HG03097 (cell line): ENCODE results near the gene CEP192.

Source experiments
- ATAC-seq: cut with Tn5 transposase; IDR thresholded peaks from one replicate; pipeline ENCODE4 v1.9.1; 2021; ENCODE audit not compliant: unreplicated experiment, low FRiP score

Gene CEP192

GRCh38 chr18:13138420-13139139, 147.4 kb downstream of the CEP192 start:
- ATAC-seq: no peak

GRCh38 chr18:13139885-13140450, 148.8 kb downstream of the CEP192 start:
- ATAC-seq: no peak

GRCh38 chr18:13141209-13141608, 150.0 kb downstream of the CEP192 start:
- no peak for ATAC-seq

GRCh38 chr18:13145636-13146190, 154.6 kb downstream of the CEP192 start:
- no peak for ATAC-seq

- no peak for ATAC-seq
Measured at GRCh38 chr18:13147130-13147529, 156.0 kb downstream of the CEP192 start.

- ATAC-seq: no peak
Measured at GRCh38 chr18:13151656-13152055, 160.5 kb downstream of the CEP192 start.

- no peak for ATAC-seq
Measured at GRCh38 chr18:13158428-13158827, 167.3 kb downstream of the CEP192 start.

- ATAC-seq: no peak
Measured at GRCh38 chr18:13159579-13159978, 168.4 kb downstream of the CEP192 start.

GRCh38 chr18:13161276-13161899, 170.2 kb downstream of the CEP192 start:
- ATAC-seq: no peak

GRCh38 chr18:13163167-13163927, 172.2 kb downstream of the CEP192 start:
- ATAC-seq: no peak

- no peak for ATAC-seq
Measured at GRCh38 chr18:13164406-13164805, 173.2 kb downstream of the CEP192 start.

- no peak for ATAC-seq
Measured at GRCh38 chr18:13165636-13166423, 174.7 kb downstream of the CEP192 start.

- ATAC-seq: no peak
Measured at GRCh38 chr18:13173578-13174145, 182.5 kb downstream of the CEP192 start.
